ENCODE measurements around the gene AMDHD2.

The AMDHD2 gene

DNA sequence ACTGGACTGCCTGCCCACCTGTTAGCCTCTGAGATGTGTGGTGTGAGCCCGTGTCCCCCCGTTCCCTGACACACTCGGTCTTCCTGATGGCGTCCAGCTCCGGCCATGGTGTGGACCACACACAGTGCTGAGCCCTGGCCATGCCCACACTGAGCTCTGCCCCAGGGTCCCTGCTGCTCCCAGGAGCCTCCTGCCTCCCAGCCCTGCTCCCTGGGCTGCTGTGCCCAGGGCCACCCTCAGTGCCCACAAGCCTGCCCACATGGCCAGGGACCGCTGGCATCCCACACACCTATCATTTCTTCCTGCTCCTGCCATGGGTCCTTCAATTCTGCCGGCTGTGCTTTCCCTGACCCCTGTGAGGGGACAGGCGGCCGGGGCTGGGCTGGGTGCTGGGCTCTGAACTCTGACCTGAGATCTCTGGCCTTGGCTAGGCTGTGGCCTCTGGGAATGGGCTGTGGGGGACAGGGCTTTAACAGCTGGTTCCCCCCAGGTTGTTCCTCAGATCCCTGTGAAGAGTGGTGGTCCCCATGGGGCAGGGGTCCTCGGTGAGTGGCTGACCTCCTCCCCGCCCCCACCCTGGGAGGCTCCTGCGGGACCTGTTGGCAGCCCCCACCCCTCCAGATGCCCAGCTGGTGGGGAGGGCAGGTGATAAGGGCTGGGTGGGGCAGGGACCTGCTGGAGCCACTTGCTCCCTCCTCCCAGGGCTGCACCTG, 7.1 kb downstream of the AMDHD2 start:
- Histone ChIP-seq H3K4me2 (ENCODE audit: low read length) (no peak overlapping the region), H3K4me3 (ENCODE audit: low read length) (no peak overlapping the region), H3K27ac (ENCODE audit: low read depth, low read length) (no peak overlapping the region), H3K9me3 (ENCODE audit: control insufficient read depth, insufficient read depth, low read length) (no peaks in the 10 kb centered on the region), H3K27me3 (ENCODE audit: control insufficient read depth, low read length) (no peaks in the 10 kb centered on the region), H3K36me3 (ENCODE audit: control insufficient read depth, low read length) (peaks cover 46% of the 10 kb centered on the region), H3K79me2 (ENCODE audit: control insufficient read depth, low read length) (no peaks in the 10 kb centered on the region), H3K9me2 (replicated peaks; ENCODE audit: control insufficient read depth, low read length) (no peaks in the 10 kb centered on the region), H3K4me1 (ENCODE audit: control insufficient read depth, low read length) (peaks cover 9% of the 10 kb centered on the region), H3F3A (ENCODE audit: control insufficient read depth, insufficient read depth) (peaks cover 3% of the 10 kb centered on the region), H4K20me1 (ENCODE audit: control insufficient read depth, insufficient read depth, low read depth, low read length) (no peaks in the 10 kb centered on the region)
- TF ChIP-seq, protein P1, sequence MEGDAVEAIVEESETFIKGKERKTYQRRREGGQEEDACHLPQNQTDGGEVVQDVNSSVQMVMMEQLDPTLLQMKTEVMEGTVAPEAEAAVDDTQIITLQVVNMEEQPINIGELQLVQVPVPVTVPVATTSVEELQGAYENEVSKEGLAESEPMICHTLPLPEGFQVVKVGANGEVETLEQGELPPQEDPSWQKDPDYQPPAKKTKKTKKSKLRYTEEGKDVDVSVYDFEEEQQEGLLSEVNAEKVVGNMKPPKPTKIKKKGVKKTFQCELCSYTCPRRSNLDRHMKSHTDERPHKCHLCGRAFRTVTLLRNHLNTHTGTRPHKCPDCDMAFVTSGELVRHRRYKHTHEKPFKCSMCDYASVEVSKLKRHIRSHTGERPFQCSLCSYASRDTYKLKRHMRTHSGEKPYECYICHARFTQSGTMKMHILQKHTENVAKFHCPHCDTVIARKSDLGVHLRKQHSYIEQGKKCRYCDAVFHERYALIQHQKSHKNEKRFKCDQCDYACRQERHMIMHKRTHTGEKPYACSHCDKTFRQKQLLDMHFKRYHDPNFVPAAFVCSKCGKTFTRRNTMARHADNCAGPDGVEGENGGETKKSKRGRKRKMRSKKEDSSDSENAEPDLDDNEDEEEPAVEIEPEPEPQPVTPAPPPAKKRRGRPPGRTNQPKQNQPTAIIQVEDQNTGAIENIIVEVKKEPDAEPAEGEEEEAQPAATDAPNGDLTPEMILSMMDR (IDR thresholded peaks at IDR 0.05; ENCODE audit: low read depth, low read length, poor library complexity, severe bottlenecking) = no peak
- TF ChIP-seq EZH2phosphoT487 (IDR thresholded peaks at IDR 0.05; ENCODE audit: borderline replicate concordance, low read length) = no peak

DNA sequence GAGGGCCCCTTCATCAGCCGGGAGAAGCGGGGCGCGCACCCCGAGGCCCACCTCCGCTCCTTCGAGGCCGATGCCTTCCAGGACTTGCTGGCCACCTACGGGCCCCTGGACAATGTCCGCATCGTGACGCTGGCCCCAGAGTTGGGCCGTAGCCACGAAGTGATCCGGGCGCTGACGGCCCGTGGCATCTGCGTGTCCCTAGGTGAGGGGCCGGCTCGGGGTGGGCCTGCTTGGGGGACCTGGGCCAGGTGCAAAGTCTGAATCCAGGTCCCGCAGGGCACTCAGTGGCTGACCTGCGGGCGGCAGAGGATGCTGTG, 7.6 kb downstream of the AMDHD2 start:
- Histone ChIP-seq H3K36me3 (ENCODE audit: control insufficient read depth, low read length) (peaks cover 45% of the 10 kb centered on the region), H3K4me3 (ENCODE audit: low read length) (no peak overlapping the region), H4K20me1 (ENCODE audit: control insufficient read depth, insufficient read depth, low read depth, low read length) (no peaks in the 10 kb centered on the region), H3K27ac (ENCODE audit: low read depth, low read length) (no peak overlapping the region), H3F3A (ENCODE audit: control insufficient read depth, insufficient read depth) (peaks cover 3% of the 10 kb centered on the region), H3K79me2 (ENCODE audit: control insufficient read depth, low read length) (no peaks in the 10 kb centered on the region), H3K4me1 (ENCODE audit: control insufficient read depth, low read length) (peaks cover 11% of the 10 kb centered on the region), H3K27me3 (ENCODE audit: control insufficient read depth, low read length) (no peaks in the 10 kb centered on the region), H3K9me3 (ENCODE audit: control insufficient read depth, insufficient read depth, low read length) (no peaks in the 10 kb centered on the region), H3K9me2 (replicated peaks; ENCODE audit: control insufficient read depth, low read length) (no peaks in the 10 kb centered on the region), H3K4me2 (ENCODE audit: low read length) (no peak overlapping the region)
- TF ChIP-seq, protein P1 (IDR thresholded peaks at IDR 0.05; ENCODE audit: low read depth, low read length, poor library complexity, severe bottlenecking) = no peak
- TF ChIP-seq EZH2phosphoT487 (IDR thresholded peaks at IDR 0.05; ENCODE audit: borderline replicate concordance, low read length) = no peak

DNA sequence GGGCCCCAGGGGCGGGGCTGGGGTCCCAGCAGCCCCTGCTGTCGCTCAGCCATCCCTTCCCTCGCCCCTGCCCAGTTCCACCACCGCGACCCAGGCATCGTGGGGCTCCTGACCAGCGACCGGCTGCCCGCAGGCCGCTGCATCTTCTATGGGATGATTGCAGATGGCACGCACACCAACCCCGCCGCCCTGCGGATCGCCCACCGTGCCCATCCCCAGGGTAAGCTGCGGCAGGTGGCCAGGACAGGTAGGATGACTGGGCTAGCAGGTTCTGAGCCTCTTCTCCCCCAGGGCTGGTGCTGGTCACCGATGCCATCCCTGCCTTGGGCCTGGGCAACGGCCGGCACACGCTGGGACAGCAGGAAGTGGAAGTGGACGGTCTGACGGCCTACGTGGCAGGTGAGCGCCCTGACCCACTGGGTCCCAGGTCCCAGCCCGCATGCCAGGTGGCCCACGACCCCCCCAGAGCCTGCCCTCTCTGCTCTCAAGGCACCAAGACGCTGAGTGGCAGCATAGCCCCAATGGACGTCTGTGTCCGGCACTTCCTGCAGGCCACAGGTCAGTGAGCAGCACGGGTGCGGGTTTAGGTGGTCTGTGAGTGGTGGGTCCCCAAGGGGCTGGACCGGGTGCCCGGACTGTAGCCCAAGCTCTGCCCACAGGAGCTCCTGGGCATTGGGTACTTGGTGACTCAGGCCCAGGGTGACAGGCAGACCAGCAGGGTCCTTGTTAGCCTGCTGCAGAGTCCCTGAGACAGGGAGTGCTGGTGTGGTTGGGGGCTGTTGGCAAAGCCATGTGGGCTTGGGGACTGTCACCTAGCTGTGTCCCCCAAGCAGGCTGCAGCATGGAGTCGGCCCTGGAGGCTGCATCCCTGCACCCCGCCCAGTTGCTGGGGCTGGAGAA, 8.2 kb downstream of the AMDHD2 start:
- H3K27me3 ChIP-seq (ENCODE audit: control insufficient read depth, low read length) = no peaks in the 10 kb centered on the region
- H3K9me2 ChIP-seq (replicated peaks; ENCODE audit: control insufficient read depth, low read length) = no peaks in the 10 kb centered on the region
- peaks cover 16% of the 10 kb centered on the region for H3K4me1 ChIP-seq (ENCODE audit: control insufficient read depth, low read length)
- peaks cover 3% of the 10 kb centered on the region for H3F3A ChIP-seq (ENCODE audit: control insufficient read depth, insufficient read depth)
- H3K36me3 ChIP-seq (ENCODE audit: control insufficient read depth, low read length) = peaks cover 41% of the 10 kb centered on the region
- H3K4me2 ChIP-seq (ENCODE audit: low read length) = no peak overlapping the region
- H4K20me1 ChIP-seq (ENCODE audit: control insufficient read depth, insufficient read depth, low read depth, low read length) = no peaks in the 10 kb centered on the region
- no peak overlapping the region for H3K4me3 ChIP-seq (ENCODE audit: low read length)
- no peak overlapping the region for H3K27ac ChIP-seq (ENCODE audit: low read depth, low read length)
- no peaks in the 10 kb centered on the region for H3K9me3 ChIP-seq (ENCODE audit: control insufficient read depth, insufficient read depth, low read length)
- H3K79me2 ChIP-seq (ENCODE audit: control insufficient read depth, low read length) = no peaks in the 10 kb centered on the region
- TF ChIP-seq, protein P1 (IDR thresholded peaks at IDR 0.05; ENCODE audit: low read depth, low read length, poor library complexity, severe bottlenecking) = no peak
- TF ChIP-seq EZH2phosphoT487 (IDR thresholded peaks at IDR 0.05; ENCODE audit: borderline replicate concordance, low read length) = no peak

Data from DOHH2 (cell line).